GM12891 (cell line): ENCODE data around the gene CNKSR2.

ENCODE experiments used
- POLR2A ChIP-seq: IDR thresholded peaks from 2 replicates; pipeline ENCODE4 v1.6.1; 2011; ENCODE audit warnings: low read depth, low read length, control low read depth
- POLR2AphosphoS5 ChIP-seq: IDR thresholded peaks from 2 replicates; pipeline ENCODE4 v1.6.1; 2011; ENCODE audit warnings: low read depth, low read length, control low read depth

DNA sequence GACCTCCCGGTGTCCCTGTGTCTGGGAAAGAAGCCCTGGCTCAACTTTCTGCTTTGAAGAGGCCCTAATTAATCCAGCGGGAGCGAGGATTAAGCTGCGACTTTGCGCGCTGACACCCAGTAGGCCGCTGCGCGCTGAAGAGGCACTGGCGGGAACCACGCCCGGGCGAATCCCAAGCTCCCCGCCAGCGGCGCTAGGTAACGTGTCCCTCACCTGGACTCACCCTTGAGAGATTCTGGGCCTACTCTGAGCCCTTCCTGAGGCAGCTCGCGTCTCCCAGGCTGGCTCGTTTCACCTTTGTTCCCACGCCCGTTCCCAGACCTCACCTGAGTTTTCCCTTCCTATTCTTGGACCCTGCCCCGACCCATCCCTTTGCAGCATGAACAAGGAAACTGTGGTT, 284.5 kb downstream of the CNKSR2 start:
- TF ChIP-seq POLR2A: no peak
- TF ChIP-seq POLR2AphosphoS5: no peak
